ENCODE measurements around the gene FIG4. TPM values are rescaled to one million over a fixed set of nuclear protein-coding genes. Genes with fewer than 3 reads are reported as not detected.
A peak's percentile ranks its signal among the peaks of the same experiment; 100 is the strongest.
"Not testable (repeated sequence)": the region's sequence is repeated elsewhere in the genome, so short reads cannot be mapped to it uniquely, and the experiment has no call there.

FIG4 gene
- total RNA-seq, 1 donor from 2014 or later = 13.0 TPM

DNA sequence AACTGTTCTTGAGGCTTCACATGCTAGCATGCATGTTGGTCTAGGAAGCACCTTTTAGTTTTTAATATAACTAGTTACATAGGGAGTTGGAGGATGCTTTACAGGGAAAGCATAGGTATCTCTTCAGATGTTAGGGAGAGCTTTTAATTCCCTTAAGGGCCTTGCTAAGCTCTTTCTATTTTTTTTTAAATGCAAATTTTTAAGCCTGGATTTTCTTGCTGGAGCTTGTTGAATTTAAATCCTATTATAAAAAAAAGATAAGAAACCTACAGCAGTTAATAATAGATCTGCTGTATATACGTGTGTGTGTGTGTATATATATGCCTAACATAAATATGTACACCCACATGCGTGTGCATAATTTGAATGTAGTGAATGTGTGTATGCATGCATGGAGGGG lies 79.0 kb downstream of the FIG4 start:
- Mint-ChIP-seq H3K4me1 (ENCODE audit: low read depth) (peaks cover 15% of the 10 kb centered on the region), H3K27ac (ENCODE audit: unreplicated experiment) (no peak overlapping the region), H3K4me3 (ENCODE audit: unreplicated experiment) (no peak overlapping the region), H3K9me3 (ENCODE audit: low read depth) (no peaks in the 10 kb centered on the region), H3K27me3 (ENCODE audit: low read depth) (no peaks in the 10 kb centered on the region), H3K36me3 (ENCODE audit: low read depth) (peaks cover 15% of the 10 kb centered on the region)
- TF ChIP-seq, protein P1, sequence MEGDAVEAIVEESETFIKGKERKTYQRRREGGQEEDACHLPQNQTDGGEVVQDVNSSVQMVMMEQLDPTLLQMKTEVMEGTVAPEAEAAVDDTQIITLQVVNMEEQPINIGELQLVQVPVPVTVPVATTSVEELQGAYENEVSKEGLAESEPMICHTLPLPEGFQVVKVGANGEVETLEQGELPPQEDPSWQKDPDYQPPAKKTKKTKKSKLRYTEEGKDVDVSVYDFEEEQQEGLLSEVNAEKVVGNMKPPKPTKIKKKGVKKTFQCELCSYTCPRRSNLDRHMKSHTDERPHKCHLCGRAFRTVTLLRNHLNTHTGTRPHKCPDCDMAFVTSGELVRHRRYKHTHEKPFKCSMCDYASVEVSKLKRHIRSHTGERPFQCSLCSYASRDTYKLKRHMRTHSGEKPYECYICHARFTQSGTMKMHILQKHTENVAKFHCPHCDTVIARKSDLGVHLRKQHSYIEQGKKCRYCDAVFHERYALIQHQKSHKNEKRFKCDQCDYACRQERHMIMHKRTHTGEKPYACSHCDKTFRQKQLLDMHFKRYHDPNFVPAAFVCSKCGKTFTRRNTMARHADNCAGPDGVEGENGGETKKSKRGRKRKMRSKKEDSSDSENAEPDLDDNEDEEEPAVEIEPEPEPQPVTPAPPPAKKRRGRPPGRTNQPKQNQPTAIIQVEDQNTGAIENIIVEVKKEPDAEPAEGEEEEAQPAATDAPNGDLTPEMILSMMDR (IDR thresholded peaks at IDR 0.05) = no peak
- no peak for DNase-seq (ENCODE audit: low spot score)

- Mint-ChIP-seq H3K36me3 (ENCODE audit: low read depth) (peaks cover 14% of the 10 kb centered on the region), H3K27me3 (ENCODE audit: low read depth) (no peaks in the 10 kb centered on the region), H3K4me1 (ENCODE audit: low read depth) (peaks cover 15% of the 10 kb centered on the region), H3K9me3 (ENCODE audit: low read depth) (no peaks in the 10 kb centered on the region), H3K27ac (ENCODE audit: unreplicated experiment) (no peak overlapping the region), H3K4me3 (ENCODE audit: unreplicated experiment) (no peak overlapping the region)
- TF ChIP-seq, protein P1 (IDR thresholded peaks at IDR 0.05) = no peak
- no peak for DNase-seq (ENCODE audit: low spot score)
Observed at GRCh38 chr6:109770779-109771178, 79.7 kb downstream of the FIG4 start.

GRCh38 chr6:109771939-109772755 lies 81.1 kb downstream of the FIG4 start:
- H3K36me3 Mint-ChIP-seq (ENCODE audit: low read depth) = peaks cover 15% of the 10 kb centered on the region
- H3K27ac Mint-ChIP-seq (ENCODE audit: unreplicated experiment) = peak overlapping the region; percentile 1
- not testable (repeated sequence) for H3K9me3 Mint-ChIP-seq (ENCODE audit: low read depth); H3K27me3 Mint-ChIP-seq (ENCODE audit: low read depth); DNase-seq (ENCODE audit: low spot score); H3K4me3 Mint-ChIP-seq (ENCODE audit: unreplicated experiment)
- peaks cover 15% of the 10 kb centered on the region for H3K4me1 Mint-ChIP-seq (ENCODE audit: low read depth)

DNA sequence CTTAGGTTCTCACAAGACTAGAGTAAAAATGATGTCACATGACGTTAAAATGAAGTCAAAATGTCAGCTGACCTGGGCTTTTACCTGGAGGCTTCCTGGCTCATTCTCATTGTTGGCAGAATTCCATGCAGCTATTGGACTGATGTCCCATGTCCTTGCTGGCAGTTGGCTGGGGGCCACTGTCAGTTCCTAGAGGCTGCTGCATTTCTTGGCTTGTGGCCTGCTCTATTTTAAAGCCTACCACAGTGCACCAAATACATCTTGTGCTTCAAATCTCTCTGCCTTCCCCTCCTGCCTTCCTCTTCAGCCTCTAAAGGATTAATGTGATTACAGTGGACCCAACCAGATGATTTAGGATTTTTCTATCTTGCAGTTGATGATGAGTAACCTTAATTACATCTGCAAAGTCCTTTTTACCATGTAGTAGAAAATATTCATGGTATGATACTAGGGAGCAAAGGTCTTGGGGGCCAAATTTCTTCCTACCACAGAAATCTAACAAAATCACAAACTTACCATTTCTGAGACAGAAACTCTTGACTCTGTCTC lies 81.9 kb downstream of the FIG4 start:
- no peak overlapping the region for H3K27ac Mint-ChIP-seq (ENCODE audit: unreplicated experiment)
- DNase-seq (ENCODE audit: low spot score) = no peak

GRCh38 chr6:109781001-109781400 lies 89.9 kb downstream of the FIG4 start:
- Mint-ChIP-seq H3K9me3 (ENCODE audit: low read depth) (no peaks in the 10 kb centered on the region), H3K27ac (ENCODE audit: unreplicated experiment) (no peak overlapping the region), H3K4me1 (ENCODE audit: low read depth) (no peaks in the 10 kb centered on the region), H3K36me3 (ENCODE audit: low read depth) (peaks cover 2% of the 10 kb centered on the region), H3K4me3 (ENCODE audit: unreplicated experiment) (no peak overlapping the region), H3K27me3 (ENCODE audit: low read depth) (no peaks in the 10 kb centered on the region)
- TF ChIP-seq, protein P1 (IDR thresholded peaks at IDR 0.05) = no peak
- no peak for DNase-seq (ENCODE audit: low spot score)

More for the DNA sequence above, 81.9 kb downstream of the FIG4 start:
- Mint-ChIP-seq H3K9me3 (ENCODE audit: low read depth) (no peaks in the 10 kb centered on the region), H3K36me3 (ENCODE audit: low read depth) (peaks cover 10% of the 10 kb centered on the region), H3K27me3 (ENCODE audit: low read depth) (no peaks in the 10 kb centered on the region), H3K4me3 (ENCODE audit: unreplicated experiment) (no peak overlapping the region), H3K4me1 (ENCODE audit: low read depth) (peaks cover 15% of the 10 kb centered on the region)
- TF ChIP-seq, protein P1 (IDR thresholded peaks at IDR 0.05) = no peak

Data from chondrocyte (in vitro differentiated cells).